HG03469 (cell line): ENCODE results near the gene KCNQ5.

Source experiments
- ATAC-seq: cut with Tn5 transposase; IDR thresholded peaks from one replicate; pipeline ENCODE4 v1.9.1; 2021; ENCODE audit warnings: mild to moderate bottlenecking, moderate library complexity, moderate number of reproducible peaks; ENCODE audit not compliant: unreplicated experiment

Gene KCNQ5

DNA sequence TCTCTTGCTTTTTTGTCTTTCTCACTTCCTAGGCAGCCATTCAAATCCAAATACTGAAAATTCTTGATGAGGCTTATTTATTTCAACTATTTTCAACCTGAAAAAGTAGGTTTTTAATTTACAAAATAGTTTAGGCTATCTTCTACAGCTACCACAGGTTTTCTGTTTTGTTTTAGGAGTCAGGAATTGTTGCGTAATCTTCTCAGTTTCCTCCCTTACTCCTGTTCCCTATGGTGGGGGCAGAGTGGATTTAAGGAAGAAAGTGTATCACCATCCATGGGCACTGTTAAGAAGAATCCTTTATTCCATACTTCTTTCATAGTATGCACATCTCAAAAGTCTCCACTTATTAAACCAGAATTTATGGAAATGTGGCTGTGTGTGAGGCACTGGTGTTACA lies 421.0 kb downstream of the KCNQ5 start:
- no peak for ATAC-seq

DNA sequence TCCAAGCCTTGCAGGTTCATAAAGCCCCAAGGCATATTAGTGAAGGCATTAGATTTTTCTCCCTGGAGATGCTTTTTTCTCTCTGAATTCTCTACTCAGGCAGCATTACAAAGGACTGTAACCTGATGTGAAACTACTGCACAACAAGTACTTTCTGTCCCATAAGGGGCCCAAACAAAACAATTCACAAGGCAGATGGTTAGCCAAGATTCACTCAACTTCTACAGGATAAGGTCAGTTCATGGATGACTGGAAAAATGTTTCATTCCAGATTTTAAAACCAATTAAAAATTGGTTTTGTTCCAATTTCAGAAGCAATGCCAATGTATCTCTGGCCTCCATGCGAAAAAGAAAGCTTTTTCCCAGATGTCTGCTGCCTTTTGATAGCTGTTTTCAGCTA lies 421.6 kb downstream of the KCNQ5 start:
- no peak for ATAC-seq

DNA sequence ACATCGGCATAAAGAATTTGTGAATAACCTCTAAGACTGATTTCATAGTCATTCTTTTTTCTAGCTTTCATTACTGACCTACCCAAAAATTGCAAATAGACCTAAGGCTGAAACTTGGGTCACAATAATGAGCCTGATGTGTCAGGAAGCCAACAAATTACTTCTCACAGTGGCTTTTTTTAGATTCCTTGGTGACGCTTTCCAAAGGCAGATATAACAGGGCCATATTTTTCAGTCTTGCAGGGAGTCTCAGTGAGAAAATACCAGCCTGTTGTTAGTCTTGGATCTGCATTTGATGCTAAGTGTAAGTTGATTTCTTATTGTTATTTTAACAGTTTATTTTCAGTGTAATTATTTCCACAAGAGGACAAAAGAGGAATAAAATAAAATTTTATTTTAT lies 423.7 kb downstream of the KCNQ5 start:
- ATAC-seq, result no peak

GRCh38 chr6:73047801-73048200 lies 425.9 kb downstream of the KCNQ5 start:
- ATAC-seq, result no peak

GRCh38 chr6:73049971-73050594 lies 428.2 kb downstream of the KCNQ5 start:
- no peak for ATAC-seq

DNA sequence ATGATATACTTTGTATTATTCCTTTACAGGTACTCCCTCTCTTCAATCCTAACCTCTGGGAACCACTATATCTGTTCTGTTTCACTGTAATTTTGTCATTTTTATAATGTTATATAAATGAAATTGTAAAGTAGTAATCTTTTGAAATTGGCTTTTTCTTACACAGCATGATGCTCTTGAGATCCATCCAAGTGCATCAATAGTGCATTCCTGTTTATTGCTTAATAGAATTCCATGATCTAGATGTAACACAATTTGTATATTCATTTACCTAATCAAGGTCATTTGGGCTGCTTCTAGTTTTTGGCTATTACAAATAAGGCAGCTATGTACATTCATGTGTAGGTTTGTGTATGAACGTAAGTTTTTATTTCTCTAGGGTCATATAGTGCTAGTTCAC lies 428.8 kb downstream of the KCNQ5 start:
- no peak for ATAC-seq

DNA sequence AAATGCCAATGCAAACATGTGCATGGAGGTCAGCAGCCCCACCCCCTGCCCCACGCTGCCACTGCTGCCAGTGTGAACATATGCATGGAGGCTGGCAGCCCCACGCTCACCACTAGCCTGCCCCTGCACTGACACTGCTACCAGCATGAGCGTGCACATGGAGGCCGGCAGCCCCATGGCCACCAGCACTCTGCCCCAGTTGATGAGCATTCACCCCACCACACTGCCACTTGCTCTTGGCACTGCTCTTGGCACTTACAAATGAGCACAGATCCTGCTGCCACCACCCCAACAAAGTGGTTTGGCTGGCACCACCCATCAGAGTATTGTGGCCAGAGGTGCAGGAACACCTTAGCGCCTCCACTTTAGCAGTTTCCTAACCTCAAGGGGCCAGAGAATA lies 429.3 kb downstream of the KCNQ5 start:
- no peak for ATAC-seq

DNA sequence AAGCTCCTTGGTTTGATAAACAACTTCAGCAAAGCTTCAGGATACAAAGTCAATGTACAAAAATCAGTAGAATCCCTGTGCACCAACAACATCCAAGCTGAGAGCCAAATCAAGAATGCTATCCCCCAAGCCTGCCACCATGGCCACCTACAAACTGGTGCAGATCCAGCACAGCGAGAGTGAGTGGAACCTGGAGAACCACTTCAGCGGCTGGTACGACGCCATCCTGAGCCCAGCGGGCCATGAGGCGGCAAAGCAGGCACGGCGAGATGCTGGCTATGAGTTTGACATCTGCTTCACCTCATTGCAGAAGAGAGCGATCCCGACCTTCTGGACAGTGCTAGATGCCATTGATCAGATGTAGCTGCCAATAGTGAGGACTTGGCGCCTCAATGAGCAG lies 433.1 kb downstream of the KCNQ5 start:
- ATAC-seq, result no peak

DNA sequence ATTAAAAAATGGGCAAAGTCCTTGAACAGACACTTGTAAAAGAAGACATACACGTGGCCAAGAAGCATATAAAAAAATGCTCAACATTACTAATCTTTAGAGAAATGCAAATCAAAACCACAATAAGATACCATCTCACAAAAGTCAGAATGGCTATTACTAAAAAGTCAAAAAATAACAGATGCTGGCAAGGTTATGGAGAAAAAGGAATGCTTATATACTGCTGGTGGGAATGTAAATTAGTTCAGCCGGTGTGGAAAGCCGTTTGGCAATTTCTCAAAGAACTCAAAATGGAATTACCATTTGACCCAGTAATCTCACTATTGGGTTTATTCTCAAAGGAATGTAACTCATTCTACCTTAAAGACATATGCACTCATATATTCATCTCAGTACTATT lies 436.9 kb downstream of the KCNQ5 start:
- no peak for ATAC-seq

DNA sequence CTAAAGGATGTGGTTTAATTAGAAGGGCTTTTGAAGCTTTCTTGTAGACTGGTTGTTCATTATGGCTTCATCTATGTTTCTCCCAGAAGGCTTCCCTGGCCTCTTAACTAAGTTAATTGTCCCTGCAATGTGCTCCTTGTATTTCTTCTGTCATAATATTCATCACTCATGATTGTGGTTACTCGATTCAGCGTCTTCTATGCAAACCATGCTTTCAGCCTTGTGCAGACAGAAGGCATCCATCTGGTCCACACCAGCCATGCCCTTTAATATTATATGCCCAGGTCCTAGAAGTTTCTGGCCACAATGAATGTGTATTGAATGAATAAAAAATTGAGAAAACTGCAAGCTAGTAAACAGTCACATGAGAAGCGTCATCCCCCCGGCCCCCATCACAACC lies 440.3 kb downstream of the KCNQ5 start:
- ATAC-seq, result no peak

GRCh38 chr6:73062837-73063236 lies 441.0 kb downstream of the KCNQ5 start:
- ATAC-seq, result no peak

GRCh38 chr6:73064266-73064665 lies 442.4 kb downstream of the KCNQ5 start:
- no peak for ATAC-seq

- no peak for ATAC-seq
Observed at GRCh38 chr6:73073238-73073637, 451.4 kb downstream of the KCNQ5 start.

- no peak for ATAC-seq
Observed at GRCh38 chr6:73074175-73074574, 452.3 kb downstream of the KCNQ5 start.

GRCh38 chr6:73076211-73076954 lies 454.5 kb downstream of the KCNQ5 start:
- no peak for ATAC-seq

GRCh38 chr6:73078333-73078862 lies 456.5 kb downstream of the KCNQ5 start:
- ATAC-seq, result no peak

- no peak for ATAC-seq
Observed at GRCh38 chr6:73078908-73079610, 457.2 kb downstream of the KCNQ5 start.

- ATAC-seq, result no peak
Observed at GRCh38 chr6:73079611-73079955, 457.7 kb downstream of the KCNQ5 start.

DNA sequence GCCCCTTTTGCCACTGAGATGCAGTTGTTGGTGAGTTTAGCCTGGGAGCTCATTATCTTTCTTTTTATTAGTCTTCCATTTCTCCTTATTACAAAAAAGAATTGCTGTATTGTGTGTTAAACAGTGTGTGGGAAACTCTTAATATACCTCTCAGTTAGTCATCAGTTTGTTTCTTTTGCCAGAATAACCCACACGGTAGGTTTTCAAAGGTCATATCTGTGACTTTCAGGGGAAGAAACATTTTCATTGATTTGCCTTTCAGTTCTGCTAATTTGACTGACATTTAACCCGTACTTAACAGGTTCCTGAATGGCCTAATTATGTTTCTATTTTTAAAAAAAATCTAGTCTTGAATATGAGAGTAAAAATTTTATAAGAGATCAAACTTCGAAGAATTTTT lies 458.1 kb downstream of the KCNQ5 start:
- ATAC-seq, result no peak

DNA sequence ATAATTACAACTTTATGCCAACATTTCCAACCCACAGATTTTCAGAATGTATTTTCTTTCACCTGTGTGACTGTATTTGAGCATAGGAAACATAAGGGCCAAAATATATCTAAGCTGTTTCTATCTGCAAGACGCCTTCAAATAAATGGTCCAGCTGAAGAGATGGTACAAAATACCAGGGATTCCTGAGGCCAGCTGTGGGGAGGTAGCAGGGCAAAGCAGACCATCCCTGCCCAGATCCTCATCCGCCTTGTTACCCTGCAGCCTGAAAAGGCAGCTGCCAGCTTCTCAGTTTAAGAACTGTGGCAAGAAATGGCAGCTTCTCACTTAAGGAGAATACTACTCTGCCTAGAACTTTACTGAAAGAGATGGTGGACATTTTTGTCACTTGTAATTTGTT lies 460.1 kb downstream of the KCNQ5 start:
- ATAC-seq, result no peak

DNA sequence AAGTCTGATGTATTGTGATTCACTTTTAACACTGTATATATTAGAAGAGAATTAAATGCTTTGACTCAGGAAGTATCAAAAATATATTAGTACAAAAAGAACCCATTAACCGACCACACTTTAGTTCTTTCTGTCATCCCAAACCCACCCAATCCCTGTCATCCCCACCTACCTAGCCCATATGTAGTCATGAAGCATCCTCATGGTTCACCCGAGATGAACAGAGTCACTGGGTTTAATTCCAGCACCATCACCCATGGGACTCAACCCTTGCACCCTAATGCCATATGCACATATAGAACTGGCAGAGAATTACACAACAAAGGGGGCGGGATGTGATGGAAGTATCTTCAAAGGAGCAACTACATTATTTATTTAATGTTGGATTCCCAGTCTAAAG lies 462.0 kb downstream of the KCNQ5 start:
- no peak for ATAC-seq

DNA sequence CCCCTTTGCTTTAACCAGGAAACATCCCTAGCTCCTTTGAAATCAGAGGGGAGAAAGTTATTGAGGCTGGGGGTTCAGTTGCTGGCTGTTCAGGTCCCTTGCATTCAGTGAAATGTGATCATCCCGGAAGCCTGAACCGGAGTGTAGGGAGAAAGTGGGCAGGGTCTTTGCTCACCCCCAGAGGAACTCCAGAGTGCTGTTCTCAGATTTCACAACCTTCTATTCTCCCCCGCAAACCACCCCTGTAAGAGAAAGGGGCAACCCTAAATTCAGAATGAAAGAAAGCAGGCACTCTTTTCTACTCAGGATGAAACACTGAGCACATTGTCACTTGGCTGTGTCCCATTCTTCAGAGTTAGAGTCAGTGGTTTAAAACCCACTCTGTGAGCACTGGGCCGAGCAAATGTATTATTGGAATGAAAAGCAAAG lies 463.6 kb downstream of the KCNQ5 start:
- no peak for ATAC-seq
